HG03039 (cell line): ENCODE data around the gene GSTT4.
"Not testable (repeated sequence)": the region's sequence is repeated elsewhere in the genome, so short reads cannot be mapped to it uniquely, and the experiment has no call there.

Source experiments
- ATAC-seq: cut with Tn5 transposase; IDR thresholded peaks from one replicate; pipeline ENCODE4 v1.9.1; 2021; ENCODE audit warnings: mild to moderate bottlenecking, moderate library complexity; ENCODE audit not compliant: unreplicated experiment

Gene GSTT4

GRCh38 chr22:23954193-23954990 is 50.9 kb downstream of the GSTT4 start:
- not testable (repeated sequence) for ATAC-seq

- not testable (repeated sequence) for ATAC-seq
These were observed 51.8 kb downstream of the GSTT4 start for GRCh38 chr22:23953485-23953884.

- not testable (repeated sequence) for ATAC-seq
These were observed 52.4 kb downstream of the GSTT4 start for GRCh38 chr22:23952794-23953405.

GRCh38 chr22:23951383-23951782 is 53.9 kb downstream of the GSTT4 start:
- ATAC-seq = not testable (repeated sequence)

GRCh38 chr22:23949764-23950163 is 55.5 kb downstream of the GSTT4 start:
- ATAC-seq = not testable (repeated sequence)
